Measurements from ENCODE around the gene SLC1A3. TPM values are rescaled to one million over a fixed set of nuclear protein-coding genes. Genes with fewer than 3 reads are reported as not detected.

SLC1A3 gene
- total RNA-seq, 1 experiment from 2014 or later = 18.6 TPM

DNA sequence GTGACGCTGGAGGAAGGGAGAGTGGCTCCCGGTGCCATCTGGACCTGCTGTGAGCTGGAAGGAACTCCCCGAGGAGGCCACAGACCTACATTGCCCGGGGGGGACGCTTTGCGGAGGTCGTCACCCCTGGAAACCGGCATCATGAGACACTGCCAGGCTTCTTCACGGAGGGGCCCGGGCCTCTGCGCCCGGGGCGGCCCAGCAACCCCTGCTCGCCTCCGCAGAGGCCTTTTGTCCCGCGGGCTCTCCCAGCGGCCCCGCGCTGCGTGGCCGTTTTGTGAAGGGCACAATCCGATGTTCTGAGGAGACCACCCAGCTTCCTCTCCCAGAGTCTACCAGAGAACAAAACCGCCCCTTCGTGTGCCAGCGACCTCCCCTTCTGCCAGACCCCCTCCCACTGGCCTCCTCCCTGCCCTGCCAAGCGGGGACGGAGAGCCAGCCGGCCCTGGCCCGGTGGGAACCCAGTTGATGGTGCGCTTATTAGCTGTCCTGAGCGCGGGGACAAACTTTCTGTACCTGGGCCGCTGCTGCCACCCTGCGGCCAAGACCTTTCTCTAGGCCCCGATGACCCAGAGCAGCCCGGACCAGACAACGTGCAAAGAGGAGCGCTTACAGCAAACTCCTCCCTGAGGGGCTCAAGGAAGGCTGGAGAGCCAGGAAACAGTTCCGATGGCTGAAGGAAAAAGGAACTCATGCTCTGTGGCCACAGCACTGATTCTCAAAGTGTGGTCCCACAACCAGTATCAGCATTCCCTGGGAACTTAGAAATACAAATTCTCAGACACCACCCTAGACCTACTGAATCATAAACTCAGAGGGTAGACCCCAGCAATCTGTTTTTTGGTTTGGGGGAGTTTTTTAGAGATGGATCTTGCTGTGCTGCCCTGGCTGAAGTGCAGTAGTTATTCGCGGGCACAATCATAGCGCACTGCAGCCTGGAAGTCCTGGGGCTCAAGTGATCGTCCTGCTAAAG, 86.7 kb downstream of the SLC1A3 start:
- DNase-seq = peak; percentile 91
- H2AFZ ChIP-seq (ENCODE audit: low read length) = no peak overlapping the region
- no peaks in the 10 kb centered on the region for H3K4me1 ChIP-seq (ENCODE audit: insufficient read depth, low read length)
- no peak overlapping the region for H3K4ac ChIP-seq (ENCODE audit: low read depth, low read length)
- H3K79me1 ChIP-seq (ENCODE audit: insufficient read depth, low read depth, low read length, poor library complexity, severe bottlenecking) = no peaks in the 10 kb centered on the region
- no peaks in the 10 kb centered on the region for H3K9me3 ChIP-seq (ENCODE audit: control insufficient read depth, low read depth, low read length)
- H3K27me3 Mint-ChIP-seq (ENCODE audit: low read depth) = peaks cover 35% of the 10 kb centered on the region
- WGBS (ENCODE audit: extremely low coverage, insufficient read length, low lambda C conversion rate) = no CpG with 5 or more reads among the region's 44 CpGs
- H3K4me1 Mint-ChIP-seq = peaks cover 13 to 15% of the 10 kb centered on the region in 2 experiments
- no peaks in the 10 kb centered on the region; a peak in 2 of 5 replicates for H3K9me3 Mint-ChIP-seq
- TF ChIP-seq, protein P1, sequence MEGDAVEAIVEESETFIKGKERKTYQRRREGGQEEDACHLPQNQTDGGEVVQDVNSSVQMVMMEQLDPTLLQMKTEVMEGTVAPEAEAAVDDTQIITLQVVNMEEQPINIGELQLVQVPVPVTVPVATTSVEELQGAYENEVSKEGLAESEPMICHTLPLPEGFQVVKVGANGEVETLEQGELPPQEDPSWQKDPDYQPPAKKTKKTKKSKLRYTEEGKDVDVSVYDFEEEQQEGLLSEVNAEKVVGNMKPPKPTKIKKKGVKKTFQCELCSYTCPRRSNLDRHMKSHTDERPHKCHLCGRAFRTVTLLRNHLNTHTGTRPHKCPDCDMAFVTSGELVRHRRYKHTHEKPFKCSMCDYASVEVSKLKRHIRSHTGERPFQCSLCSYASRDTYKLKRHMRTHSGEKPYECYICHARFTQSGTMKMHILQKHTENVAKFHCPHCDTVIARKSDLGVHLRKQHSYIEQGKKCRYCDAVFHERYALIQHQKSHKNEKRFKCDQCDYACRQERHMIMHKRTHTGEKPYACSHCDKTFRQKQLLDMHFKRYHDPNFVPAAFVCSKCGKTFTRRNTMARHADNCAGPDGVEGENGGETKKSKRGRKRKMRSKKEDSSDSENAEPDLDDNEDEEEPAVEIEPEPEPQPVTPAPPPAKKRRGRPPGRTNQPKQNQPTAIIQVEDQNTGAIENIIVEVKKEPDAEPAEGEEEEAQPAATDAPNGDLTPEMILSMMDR (conservative IDR thresholded peaks at IDR 0.05) = peak; percentile 90
- H3K27me3 ChIP-seq (ENCODE audit: insufficient read depth, low read length) = peaks cover 3% of the 10 kb centered on the region; the same call in 1 of the 2 replicates
- no peak overlapping the region for H3K27ac Mint-ChIP-seq
- no peak overlapping the region for H4K91ac ChIP-seq (ENCODE audit: insufficient read length, low read depth, low read length)
- no peak overlapping the region for H2BK15ac ChIP-seq (ENCODE audit: low read depth, low read length)
- H4K5ac ChIP-seq (ENCODE audit: insufficient read length, low read depth, low read length) = no peak overlapping the region
- no peak overlapping the region for H3K23ac ChIP-seq (ENCODE audit: insufficient read length, low read depth, low read length)
- no peaks in the 10 kb centered on the region for H4K20me1 ChIP-seq (ENCODE audit: control insufficient read depth, insufficient read depth, insufficient read length)
- H3K4me3 Mint-ChIP-seq = peak overlapping the region; percentile 69 to 70
- H3K9ac ChIP-seq (ENCODE audit: extremely low read depth, insufficient read length, low read length) = no peak overlapping the region
- H3K14ac ChIP-seq (ENCODE audit: insufficient read depth, low read length) = no peak overlapping the region
- no peak overlapping the region for H2BK20ac ChIP-seq (ENCODE audit: low read depth, low read length, poor library complexity, severe bottlenecking)
- peaks cover 11% of the 10 kb centered on the region for H3K23me2 ChIP-seq (ENCODE audit: insufficient read length, low read depth, low read length, poor library complexity, severe bottlenecking)
- no peak overlapping the region for H2AK5ac ChIP-seq (ENCODE audit: insufficient read length, low read length)
- H2BK120ac ChIP-seq (ENCODE audit: low read depth, low read length, poor library complexity, severe bottlenecking) = no peak overlapping the region
- no peaks in the 10 kb centered on the region for H3K36me3 Mint-ChIP-seq (ENCODE audit: insufficient read depth in 1 of 3, low read depth in 3 of 3)
- no peak overlapping the region for H3K56ac ChIP-seq (ENCODE audit: insufficient read length, low read depth, low read length)
- H3T11ph ChIP-seq (ENCODE audit: low read length) = no peak overlapping the region
- H3K79me2 ChIP-seq (ENCODE audit: insufficient read depth, low read length) = no peaks in the 10 kb centered on the region
- no peak overlapping the region for H4K8ac ChIP-seq (replicated peaks; ENCODE audit: insufficient read length, low read depth, low read length)
- H3K18ac ChIP-seq (ENCODE audit: insufficient read length, low read depth, low read length) = no peak overlapping the region
- H2BK12ac ChIP-seq (ENCODE audit: insufficient read length, low read depth, low read length) = no peak overlapping the region
- no peak overlapping the region for H2BK5ac ChIP-seq (ENCODE audit: insufficient read length, low read length)
- peak overlapping the region; percentile 51 for H3K4me2 ChIP-seq (ENCODE audit: insufficient read depth, insufficient read length, low read length)
- H3K27ac ChIP-seq (ENCODE audit: insufficient read length, low read depth, low read length) = no peak overlapping the region

Measured in H9 (cell line).